ENCODE measurements around the gene EHMT2. TPM values are rescaled to one million over a fixed set of nuclear protein-coding genes. Genes with fewer than 3 reads are reported as not detected.
"Not testable (repeated sequence)": the region's sequence is repeated elsewhere in the genome, so short reads cannot be mapped to it uniquely, and the experiment has no call there.

The EHMT2 gene
- total RNA-seq, 1 experiment from 2014 or later = 84.0 TPM

GRCh38 chr6:31870385-31870921, 27.0 kb downstream of the EHMT2 start:
- DNase-seq (ENCODE audit: low read depth, low spot score) (no peak), ATAC-seq (peak; percentile 82)
- Histone ChIP-seq H4K20me1 (ENCODE audit: insufficient read depth) (no peaks in the 10 kb centered on the region), H2AFZ (ENCODE audit: low read depth, low read length, poor library complexity, severe bottlenecking) (no peak overlapping the region), H3K4me1 (ENCODE audit: control insufficient read depth in 1 of 2, insufficient read depth in 2 of 2, low read length in 2 of 2) (peaks cover 6 to 9% of the 10 kb centered on the region in 2 experiments; a peak in 3 of 4 replicates), H3K9me3 (ENCODE audit: control insufficient read depth in 1 of 2, insufficient read depth in 1 of 2, low read depth in 1 of 2, low read length in 2 of 2) (no peaks in the 10 kb centered on the region), H3K79me2 (ENCODE audit: insufficient read depth, low read length) (no peaks in the 10 kb centered on the region), H3K9ac (ENCODE audit: low read length) (no peak overlapping the region), H3K4me3 (replicated peaks in 1 of 2; ENCODE audit: low read depth in 1 of 2, low read length in 2 of 2) (no peak overlapping the region), H3K9me2 (ENCODE audit: insufficient read depth) (no peaks in the 10 kb centered on the region), H3K36me3 (ENCODE audit: control insufficient read depth in 1 of 2, insufficient read depth in 2 of 2, low read length in 2 of 2) (no peaks in the 10 kb centered on the region), H3K27ac (ENCODE audit: low read depth, low read length) (no peak overlapping the region), H3K27me3 (ENCODE audit: insufficient read depth, low read length) (no peaks in the 10 kb centered on the region), H3K4me2 (ENCODE audit: low read length) (no peak overlapping the region)
- ChIA-PET POLR2A (no interaction called here), CTCF (no interaction called here), RAD21 (ENCODE audit: low non-redundant PET in 1 of 2, low total read pairs in 2 of 2, uncharacterized antibody in 2 of 2, unreplicated experiment in 2 of 2) (no interaction called here)
- intact Hi-C loops (cut with micrococcal nuclease) = no loop called here
- no TSS peak for BruUV-seq (replicated peaks)
- no peak for TF ChIP-seq CBX3 (IDR thresholded peaks at IDR 0.05; ENCODE audit: low read depth)
- TF ChIP-seq CTCF (IDR thresholded peaks at IDR 0.05 in 2 of 3, conservative IDR thresholded peaks at IDR 0.05 in 1 of 3; ENCODE audit: borderline replicate concordance in 1 of 3, insufficient read depth in 1 of 3, low read depth in 2 of 3, low read length in 2 of 3) = peak in 2 of 3 experiments; percentile 37 to 42; a peak in 3 of 6 replicates

GRCh38 chr6:31869343-31869742, 28.2 kb downstream of the EHMT2 start:
- ChIA-PET POLR2A (interaction anchor here (0.7 kb wide), 1 partner anchor 13 kb away, joined by 4 read pairs; no protein-coding TSS in a partner anchor), RAD21 (ENCODE audit: low non-redundant PET in 1 of 2, low total read pairs in 2 of 2, uncharacterized antibody in 2 of 2, unreplicated experiment in 2 of 2) (no interaction called here), CTCF (no interaction called here)
- ATAC-seq (no peak), DNase-seq (ENCODE audit: low read depth, low spot score) (no peak)
- no peak for TF ChIP-seq ATF3 (IDR thresholded peaks at IDR 0.05)
- TF ChIP-seq CEBPB (IDR thresholded peaks at IDR 0.05; ENCODE audit: low read depth) = no peak
- TF ChIP-seq SRF (IDR thresholded peaks at IDR 0.05; ENCODE audit: low read depth) = no peak
- Histone ChIP-seq H3K79me2 (ENCODE audit: insufficient read depth, low read length) (no peaks in the 10 kb centered on the region), H3K4me1 (ENCODE audit: control insufficient read depth in 1 of 2, insufficient read depth in 2 of 2, low read length in 2 of 2) (peaks cover 6 to 20% of the 10 kb centered on the region in 2 experiments), H3K9me2 (ENCODE audit: insufficient read depth) (no peaks in the 10 kb centered on the region), H2AFZ (ENCODE audit: low read depth, low read length, poor library complexity, severe bottlenecking) (no peak overlapping the region), H3K9me3 (ENCODE audit: control insufficient read depth in 1 of 2, insufficient read depth in 1 of 2, low read depth in 1 of 2, low read length in 2 of 2) (no peaks in the 10 kb centered on the region), H3K4me3 (replicated peaks in 1 of 2; ENCODE audit: low read depth in 1 of 2, low read length in 2 of 2) (no peak overlapping the region), H4K20me1 (ENCODE audit: insufficient read depth) (no peaks in the 10 kb centered on the region), H3K4me2 (ENCODE audit: low read length) (no peak overlapping the region), H3K36me3 (ENCODE audit: control insufficient read depth in 1 of 2, insufficient read depth in 2 of 2, low read length in 2 of 2) (no peaks in the 10 kb centered on the region), H3K27ac (ENCODE audit: low read depth, low read length) (no peak overlapping the region), H3K9ac (ENCODE audit: low read length) (no peak overlapping the region), H3K27me3 (ENCODE audit: insufficient read depth, low read length) (no peaks in the 10 kb centered on the region)
- no TSS peak for BruUV-seq (replicated peaks)
- intact Hi-C loops (cut with micrococcal nuclease) = no loop called here

GRCh38 chr6:31868658-31868971, 28.9 kb downstream of the EHMT2 start:
- H4K20me1 ChIP-seq (ENCODE audit: insufficient read depth); intact Hi-C loops (cut with micrococcal nuclease); H3K4me3 ChIP-seq (replicated peaks in 1 of 2; ENCODE audit: low read depth in 1 of 2, low read length in 2 of 2); CTCF ChIA-PET; H3K4me2 ChIP-seq (ENCODE audit: low read length); H3K9me2 ChIP-seq (ENCODE audit: insufficient read depth); H3K9ac ChIP-seq (ENCODE audit: low read length); ATAC-seq; BruUV-seq (replicated peaks); RAD21 ChIA-PET (ENCODE audit: low non-redundant PET in 1 of 2, low total read pairs in 2 of 2, uncharacterized antibody in 2 of 2, unreplicated experiment in 2 of 2); H3K36me3 ChIP-seq (ENCODE audit: control insufficient read depth in 1 of 2, insufficient read depth in 2 of 2, low read length in 2 of 2); DNase-seq (ENCODE audit: low read depth, low spot score); H2AFZ ChIP-seq (ENCODE audit: low read depth, low read length, poor library complexity, severe bottlenecking); H3K79me2 ChIP-seq (ENCODE audit: insufficient read depth, low read length); H3K9me3 ChIP-seq (ENCODE audit: control insufficient read depth in 1 of 2, insufficient read depth in 1 of 2, low read depth in 1 of 2, low read length in 2 of 2); H3K27ac ChIP-seq (ENCODE audit: low read depth, low read length); POLR2A ChIA-PET; H3K27me3 ChIP-seq (ENCODE audit: insufficient read depth, low read length): not testable (repeated sequence)
- H3K4me1 ChIP-seq (ENCODE audit: control insufficient read depth in 1 of 2, insufficient read depth in 2 of 2, low read length in 2 of 2) = peaks cover 6 to 24% of the 10 kb centered on the region in 2 experiments

All from HCT116 (cell line).